HepG2 (cell line): ENCODE results near the gene ZBTB8OS. TPM values are rescaled to one million over a fixed set of nuclear protein-coding genes. Genes with fewer than 3 reads are reported as not detected.

ENCODE experiments used
- ATAC-seq: fragments of 200-7000 bp; cut with Tn5 transposase; 3 replicates; pipeline ENCODE4 v1.9.1; 2020; ENCODE audit warnings: mild to moderate bottlenecking, moderate library complexity
- BruUV-seq: library from RNA; stranded (reverse); fragments of 400-500 nt; replicated peaks from 2 replicates; lab custom pipeline; 2021; lab: Mats Ljungman, UMichigan
- CTCF ChIA-PET: fragments of 300-600 bp; formaldehyde crosslinking; extraction: SDS; loops from one replicate; lab custom pipeline; 2021; ENCODE audit warnings: low total read pairs, inconsistent platforms, low intra/inter-chr PET ratio; lab: Yijun Ruan, JAX
- POLR2A ChIA-PET: fragments of 350-600 bp; sonication (Branson Sonifier 250); formaldehyde crosslinking; loops from one replicate; lab custom pipeline; 2020; ENCODE audit warnings: antibody characterized with exemption, inconsistent platforms; lab: Yijun Ruan, JAX
- DNase-seq: peaks from one replicate; pipeline ENCODE4 v3.0.0-alpha.2; 2015; ENCODE audit warnings: low spot score
- FAIRE-seq: peaks from 3 replicates; lab custom pipeline; 2011; peaks lifted over from hg19 to GRCh38; lab: Jason Lieb, UNC
- H2AFZ ChIP-seq: one replicate; pipeline ENCODE4 v1.6.1; 2011; ENCODE audit warnings: low read length, inconsistent platforms
- H3K27ac ChIP-seq: fragments of 300-600 bp; 3 replicates; pipeline ENCODE4 v1.8.0; 2011; ENCODE audit warnings: mixed run types, mild to moderate bottlenecking, mixed read lengths, low read length, inconsistent platforms; ENCODE audit not compliant: insufficient read depth; ENCODE audit errors: extremely low read length
- H3K27me3 ChIP-seq, 2 experiments: fragments of 200-600 bp in 1 of 2; 2 replicates in 1 of 2; 3 replicates in 1 of 2; pipeline versions ENCODE4 v1.6.0 to v1.8.0; 2011; ENCODE audit warnings: low read length in 2 of 2, mild to moderate bottlenecking in 2 of 2, moderate library complexity in 2 of 2, inconsistent platforms in 1 of 2; ENCODE audit not compliant: insufficient read depth in 2 of 2, control insufficient read depth in 1 of 2
- H3K36me3 ChIP-seq, 2 experiments: fragments of 200-600 bp in 1 of 2; replicated peaks in 1 of 2; 2 replicates in 1 of 2; 3 replicates in 1 of 2; pipeline versions ENCODE4 v1.5.1 to v1.8.0; 2011; ENCODE audit warnings: low read length in 2 of 2, inconsistent platforms in 1 of 2; ENCODE audit not compliant: insufficient read depth in 2 of 2, control insufficient read depth in 1 of 2
- H3K4me1 ChIP-seq: 2 replicates; pipeline ENCODE4 v1.5.1; 2012; ENCODE audit warnings: low read length, inconsistent platforms; ENCODE audit not compliant: insufficient read depth
- H3K4me2 ChIP-seq: 2 replicates; pipeline ENCODE4 v1.6.0; 2011; ENCODE audit warnings: low read depth, low read length, inconsistent platforms
- H3K4me3 ChIP-seq, 3 experiments: fragments of 200-600 bp in 1 of 3; sonication (generic), shearing (Covaris generic) in 1 of 3; replicated peaks in 1 of 3; 2 replicates each; pipeline ENCODE4 v1.5.1; 2011 to 2016; ENCODE audit warnings: low read length in 3 of 3, inconsistent platforms in 2 of 3, low read depth in 2 of 3, mild to moderate bottlenecking in 2 of 3, control low read depth in 1 of 3, mixed read lengths in 1 of 3; ENCODE audit not compliant: insufficient read depth in 1 of 3
- H3K79me2 ChIP-seq: one replicate; pipeline ENCODE4 v1.6.1; 2011; ENCODE audit warnings: low read length, inconsistent platforms; ENCODE audit not compliant: insufficient read depth
- H3K9ac ChIP-seq: 2 replicates; pipeline ENCODE4 v1.6.0; 2011; ENCODE audit warnings: mild to moderate bottlenecking, low read depth, low read length, inconsistent platforms; ENCODE audit not compliant: insufficient read depth
- H3K9me3 ChIP-seq: 2 replicates; pipeline ENCODE4 v1.5.1; 2012; ENCODE audit warnings: mild to moderate bottlenecking, low read length
- H4K20me1 ChIP-seq: 2 replicates; pipeline ENCODE4 v1.6.0; 2011; ENCODE audit warnings: inconsistent platforms, mild to moderate bottlenecking, low read length, moderate library complexity; ENCODE audit not compliant: insufficient read depth
- ZBTB4 ChIP-seq: sonication (generic); formaldehyde crosslinking; IDR thresholded peaks from 2 replicates; pipeline ENCODE4 v1.4.0; 2020; ENCODE audit warnings: missing genetic modification reagents, mild to moderate bottlenecking, borderline replicate concordance
- ZBTB46 ChIP-seq: sonication (generic); formaldehyde crosslinking; IDR thresholded peaks from 2 replicates; pipeline ENCODE4 v1.4.0; 2020; ENCODE audit warnings: mild to moderate bottlenecking, missing genetic modification reagents, borderline replicate concordance
- ZNF569 ChIP-seq: sonication (generic); formaldehyde crosslinking; IDR thresholded peaks from 2 replicates; pipeline ENCODE4 v1.5.0; 2020; ENCODE audit warnings: mild to moderate bottlenecking, missing genetic modification reagents, moderate library complexity, borderline replicate concordance
- ZNF737 ChIP-seq: sonication (generic); formaldehyde crosslinking; IDR thresholded peaks from 2 replicates; pipeline ENCODE4 v1.5.0; 2020; ENCODE audit warnings: missing genetic modification reagents, mild to moderate bottlenecking, borderline replicate concordance
- WGBS: methylation state at CpG from one replicate; pipeline ENCODE4 v1.1.6; 2017; ENCODE audit warnings: low lambda C conversion rate; 5-methylcytosine and 5-hydroxymethylcytosine counted together
- in situ Hi-C: cut with HindIII; loops from 2 replicates; pipeline ENCODE4 v1.10.0; 2017; ENCODE audit warnings: low pct_unique_long_range_greater_than_20kb; ENCODE audit not compliant: extremely low pct_ligation_motif_present
- intact Hi-C: fragments of 100-400 bp; cut with micrococcal nuclease; formaldehyde crosslinking; loops from one replicate; pipeline ENCODE4 v1.10.0; 2022; ENCODE audit not compliant: unreplicated experiment
- polyA plus RNA-seq, 8 experiments: library from polyadenylated mRNA; depleted of rRNA in 3 of 8; stranded (reverse) in 7 of 8; unstranded in 1 of 8; fragments of >200 nt; fragmentation: Illumina TruSeq in 4 of 8; extraction: Trizol in 4 of 8; gene quantifications; 2 replicates each; pipeline versions ENCODE4 v1.2.1 to v1.2.3, GENCODE V29; 2011 to 2016; ENCODE audit warnings: low read depth in 4 of 8, missing spikeins in 1 of 8, mixed read lengths in 1 of 8; ENCODE audit not compliant: insufficient read depth in 1 of 8
- total RNA-seq, 5 experiments: library from RNA; depleted of rRNA; stranded (reverse); fragments of >200 nt; fragmentation: Illumina TruSeq; extraction: Trizol; gene quantifications; 2 replicates each; pipeline ENCODE4 v1.2.3, GENCODE V29; 2016; ENCODE audit warnings: low read depth in 1 of 5

Gene ZBTB8OS
- total and polyA plus RNA-seq, 2 of the 13 experiments (the other 11 are each of a cell fraction or from before 2014, with no cell fraction given): 57.7 to 84.8 TPM

GRCh38 chr1:32622806-32623681, 27.3 kb downstream of the ZBTB8OS start:
- FAIRE-seq (no peak), DNase-seq (no peak), ATAC-seq (no peak)
- in situ Hi-C loops: no loop called here
- TF ChIP-seq ZBTB46 (no peak), ZNF569 (CRISPR knock-in tag) (no peak), ZBTB4 (no peak), ZNF737 (no peak)
- no TSS peak for BruUV-seq
- intact Hi-C loops: loop anchor here (5.0 kb wide), 1 partner anchor 101 kb away; no protein-coding TSS in a partner anchor
- ChIA-PET POLR2A (interaction anchor here (1.1 kb wide), 1 partner anchor 11 kb away, joined by 3 read pairs; no protein-coding TSS in a partner anchor), CTCF (no interaction called here)
- no peaks in the 10 kb centered on the region for H3K79me2 ChIP-seq
- no peaks in the 10 kb centered on the region; a peak in 1 of 5 replicates for H3K27me3 ChIP-seq
- WGBS: 94% methylated on average over 3 of the region's 3 CpGs
- H3K4me2 ChIP-seq: no peak overlapping the region
- H2AFZ ChIP-seq: no peak overlapping the region
- no peak overlapping the region for H3K4me3 ChIP-seq
- H3K27ac ChIP-seq: no peak overlapping the region
- no peaks in the 10 kb centered on the region for H3K9me3 ChIP-seq
- H3K4me1 ChIP-seq: no peaks in the 10 kb centered on the region
- no peak overlapping the region for H3K9ac ChIP-seq
- H4K20me1 ChIP-seq: no peaks in the 10 kb centered on the region
- H3K36me3 ChIP-seq: peaks cover 0 to 17% of the 10 kb centered on the region in 2 experiments; a peak in 3 of 5 replicates
